GM10847 (cell line): Measurements from ENCODE around the gene TPST2.

Source experiments
- POLR2A ChIP-seq: IDR thresholded peaks from 2 replicates; pipeline ENCODE4 v1.6.1; 2011; ENCODE audit not compliant: insufficient read length; ENCODE audit errors: extremely low read depth

Gene TPST2

DNA sequence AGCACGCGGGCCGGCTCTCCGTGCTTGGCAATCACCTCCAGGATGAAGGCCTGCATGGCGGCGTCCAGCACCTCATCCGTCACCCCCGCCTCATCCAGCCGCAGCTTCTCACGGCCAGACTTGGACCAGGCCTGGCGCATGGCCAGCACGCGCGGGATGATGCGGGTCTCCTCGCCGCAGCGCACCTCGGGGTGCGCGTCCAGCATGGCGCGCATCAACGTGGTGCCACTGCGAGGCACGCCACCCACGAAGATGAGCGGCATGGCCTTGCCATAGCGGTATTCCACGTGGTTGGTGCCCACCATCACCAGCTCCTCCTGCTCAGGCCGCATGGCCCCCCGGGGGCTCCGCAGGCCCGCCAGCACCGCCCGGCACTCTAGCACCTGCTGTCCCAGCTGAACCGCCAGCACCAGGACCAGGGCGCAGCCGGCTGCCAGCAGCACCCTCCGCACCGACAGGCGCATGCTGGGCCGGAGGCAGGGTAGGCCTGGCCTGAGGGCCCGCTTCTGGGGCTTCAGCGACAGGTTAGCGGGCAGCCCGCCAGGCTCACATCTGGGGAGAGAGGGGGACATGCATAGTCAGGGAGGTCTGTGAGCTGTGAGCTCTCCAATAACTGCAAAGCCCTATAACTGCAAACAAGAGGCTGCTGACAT, 48.6 kb downstream of the TPST2 start:
- no peak for TF ChIP-seq POLR2A

GRCh38 chr22:26540119-26540518, 49.8 kb downstream of the TPST2 start:
- no peak for TF ChIP-seq POLR2A

GRCh38 chr22:26536762-26537134, 53.2 kb downstream of the TPST2 start:
- TF ChIP-seq POLR2A, result no peak

- no peak for TF ChIP-seq POLR2A
Observed at GRCh38 chr22:26536056-26536761, 53.7 kb downstream of the TPST2 start.

GRCh38 chr22:26535603-26535908, 54.4 kb downstream of the TPST2 start:
- no peak for TF ChIP-seq POLR2A

DNA sequence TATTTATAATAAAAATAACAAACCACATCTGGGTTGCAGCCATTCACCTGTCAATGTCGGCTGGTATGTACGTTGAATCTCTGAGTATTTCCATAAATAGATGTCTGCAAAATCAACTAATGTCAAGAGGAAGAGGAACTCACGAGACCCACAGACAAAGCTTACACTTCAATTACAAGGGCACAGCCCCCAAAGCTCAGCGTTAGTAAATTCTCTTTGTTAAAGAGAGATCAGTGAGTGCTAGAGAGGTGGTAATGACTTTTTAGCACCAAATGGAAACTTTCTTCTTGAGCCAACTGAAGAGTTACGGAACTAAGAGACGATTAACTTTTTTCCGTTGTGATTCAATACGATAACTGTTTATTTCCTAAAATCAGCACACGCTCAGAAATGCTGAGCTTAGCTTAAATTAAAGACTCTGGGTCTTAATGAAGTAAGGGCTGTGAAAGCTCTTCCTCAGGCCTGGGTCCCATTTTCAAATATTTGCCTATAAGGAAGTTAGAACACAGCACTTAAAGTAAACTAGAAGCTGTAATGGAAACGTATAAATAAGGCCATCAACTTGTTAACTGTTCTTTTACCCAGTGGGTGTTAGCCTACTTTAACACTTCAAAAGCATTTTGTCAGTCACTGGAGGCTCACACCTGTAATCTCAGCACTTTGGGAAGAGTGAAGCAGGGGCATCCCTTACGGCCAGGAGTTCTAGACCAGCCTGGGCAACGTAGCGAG, 54.9 kb downstream of the TPST2 start:
- no peak for TF ChIP-seq POLR2A

GRCh38 chr22:26534171-26534855, 55.6 kb downstream of the TPST2 start:
- TF ChIP-seq POLR2A, result no peak

DNA sequence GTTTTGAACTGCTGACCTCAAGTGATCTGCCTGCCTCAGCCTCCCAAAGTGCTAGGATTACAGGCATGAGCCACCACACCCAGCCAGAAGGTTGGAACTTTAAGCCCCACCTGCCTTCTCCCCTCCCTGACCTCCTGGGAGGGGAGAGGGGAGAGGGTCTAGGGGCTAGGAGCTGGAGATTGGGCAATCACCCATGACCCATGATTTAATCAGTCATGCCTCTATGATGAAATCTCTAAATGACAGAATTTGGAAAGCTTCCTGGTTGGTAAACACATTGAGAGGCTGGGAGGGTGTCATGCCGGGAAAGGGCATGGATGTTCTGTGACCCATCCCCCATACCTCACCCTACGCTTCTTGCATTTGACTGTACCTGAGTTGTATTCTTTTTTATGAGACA, 60.6 kb downstream of the TPST2 start:
- no peak for TF ChIP-seq POLR2A

- TF ChIP-seq POLR2A, result no peak
Observed at GRCh38 chr22:26527574-26528465, 62.1 kb downstream of the TPST2 start.

DNA sequence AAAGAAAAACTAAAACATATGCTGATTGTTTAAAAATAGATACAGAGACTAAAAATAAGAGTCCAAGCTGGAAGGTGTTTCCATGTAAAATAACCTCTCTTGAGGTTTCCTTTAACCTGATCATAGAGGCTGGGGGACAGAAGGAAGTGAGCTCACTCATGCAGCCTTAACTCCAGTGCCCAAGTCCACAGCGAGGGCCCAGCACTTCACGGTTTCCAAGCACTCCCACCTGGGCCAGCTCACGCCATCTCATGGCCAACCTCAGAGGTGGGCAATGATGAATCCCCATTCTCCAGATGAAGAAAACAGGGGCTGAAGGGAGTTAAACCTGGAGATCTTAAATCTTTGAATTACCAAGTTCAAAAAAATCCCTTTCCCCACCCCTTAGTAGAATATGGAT, 62.8 kb downstream of the TPST2 start:
- no peak for TF ChIP-seq POLR2A

GRCh38 chr22:26525946-26526564, 63.9 kb downstream of the TPST2 start:
- TF ChIP-seq POLR2A, result no peak

GRCh38 chr22:26524870-26525269, 65.1 kb downstream of the TPST2 start:
- no peak for TF ChIP-seq POLR2A

- no peak for TF ChIP-seq POLR2A
Observed at GRCh38 chr22:26522592-26522991, 67.3 kb downstream of the TPST2 start.

DNA sequence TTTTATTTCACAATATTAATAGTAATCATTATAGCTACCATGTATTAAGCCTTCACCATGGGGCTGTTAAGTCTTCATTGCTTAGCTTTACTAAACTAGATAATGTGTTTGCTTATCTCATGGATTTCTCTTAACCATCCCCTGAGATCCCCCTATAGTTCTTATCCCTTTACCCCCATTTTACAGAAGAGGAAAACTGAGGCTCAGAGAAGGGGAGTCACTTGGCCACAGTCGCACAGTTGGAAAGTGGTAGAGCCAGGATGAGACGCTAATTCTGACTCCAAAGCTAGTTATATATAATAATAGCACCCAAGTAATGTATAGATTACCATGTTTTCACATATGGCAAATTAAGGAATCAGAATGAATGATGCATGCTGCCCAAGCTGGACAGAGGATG, 67.9 kb downstream of the TPST2 start:
- no peak for TF ChIP-seq POLR2A
